ENCODE data around the gene C12orf54. TPM values are rescaled to one million over a fixed set of nuclear protein-coding genes. Genes with fewer than 3 reads are reported as not detected.
"Not testable (repeated sequence)": the region's sequence is repeated elsewhere in the genome, so short reads cannot be mapped to it uniquely, and the experiment has no call there.

Gene C12orf54
- total RNA-seq, 1 donor from 2014 or later, result not detected

GRCh38 chr12:48510111-48510510 is 27.8 kb downstream of the C12orf54 start:
- TF ChIP-seq CTCF (IDR thresholded peaks at IDR 0.05), result no peak
- no peak for DNase-seq (ENCODE audit: extremely low spot score, unreplicated experiment)
- no peaks in the 10 kb centered on the region for H3K9me3 Mint-ChIP-seq (ENCODE audit: unreplicated experiment)
- H3K27ac Mint-ChIP-seq (ENCODE audit: unreplicated experiment), result no peak overlapping the region
- H3K4me1 Mint-ChIP-seq (ENCODE audit: unreplicated experiment), result no peaks in the 10 kb centered on the region
- no peaks in the 10 kb centered on the region for H3K36me3 Mint-ChIP-seq (ENCODE audit: unreplicated experiment)
- peaks cover 11% of the 10 kb centered on the region for H3K27me3 Mint-ChIP-seq (ENCODE audit: unreplicated experiment)
- no peak overlapping the region for H3K4me3 Mint-ChIP-seq (ENCODE audit: unreplicated experiment)

GRCh38 chr12:48512855-48513254 is 30.6 kb downstream of the C12orf54 start:
- Mint-ChIP-seq H3K4me3 (ENCODE audit: unreplicated experiment) (no peak overlapping the region), H3K4me1 (ENCODE audit: unreplicated experiment) (no peaks in the 10 kb centered on the region), H3K27me3 (ENCODE audit: unreplicated experiment) (peaks cover 7% of the 10 kb centered on the region), H3K27ac (ENCODE audit: unreplicated experiment) (no peak overlapping the region), H3K36me3 (ENCODE audit: unreplicated experiment) (no peaks in the 10 kb centered on the region), H3K9me3 (ENCODE audit: unreplicated experiment) (no peaks in the 10 kb centered on the region)
- no peak for DNase-seq (ENCODE audit: extremely low spot score, unreplicated experiment)
- TF ChIP-seq CTCF (IDR thresholded peaks at IDR 0.05), result no peak

GRCh38 chr12:48514728-48515127 is 32.4 kb downstream of the C12orf54 start:
- Mint-ChIP-seq H3K9me3 (ENCODE audit: unreplicated experiment) (no peaks in the 10 kb centered on the region), H3K4me1 (ENCODE audit: unreplicated experiment) (no peaks in the 10 kb centered on the region), H3K36me3 (ENCODE audit: unreplicated experiment) (no peaks in the 10 kb centered on the region), H3K4me3 (ENCODE audit: unreplicated experiment) (no peak overlapping the region), H3K27ac (ENCODE audit: unreplicated experiment) (no peak overlapping the region), H3K27me3 (ENCODE audit: unreplicated experiment) (peaks cover 7% of the 10 kb centered on the region)
- no peak for TF ChIP-seq CTCF (IDR thresholded peaks at IDR 0.05)
- DNase-seq (ENCODE audit: extremely low spot score, unreplicated experiment), result no peak

GRCh38 chr12:48520381-48520780 is 38.1 kb downstream of the C12orf54 start:
- not testable (repeated sequence) for H3K4me1 Mint-ChIP-seq (ENCODE audit: unreplicated experiment); H3K36me3 Mint-ChIP-seq (ENCODE audit: unreplicated experiment); DNase-seq (ENCODE audit: extremely low spot score, unreplicated experiment); H3K9me3 Mint-ChIP-seq (ENCODE audit: unreplicated experiment); H3K27me3 Mint-ChIP-seq (ENCODE audit: unreplicated experiment); H3K27ac Mint-ChIP-seq (ENCODE audit: unreplicated experiment); H3K4me3 Mint-ChIP-seq (ENCODE audit: unreplicated experiment)

- H3K4me3 Mint-ChIP-seq (ENCODE audit: unreplicated experiment), result no peak within 1 kb of the TSS
- no peaks in the 10 kb centered on the region for H3K36me3 Mint-ChIP-seq (ENCODE audit: unreplicated experiment)
- no peak for TF ChIP-seq CTCF (IDR thresholded peaks at IDR 0.05)
- H3K27me3 Mint-ChIP-seq (ENCODE audit: unreplicated experiment), result peaks cover 2% of the 10 kb centered on the region
- no peaks in the 10 kb centered on the region for H3K9me3 Mint-ChIP-seq (ENCODE audit: unreplicated experiment)
- H3K4me1 Mint-ChIP-seq (ENCODE audit: unreplicated experiment), result no peaks in the 10 kb centered on the region
- no peak for DNase-seq (ENCODE audit: extremely low spot score, unreplicated experiment)
- no peak within 1 kb of the TSS for H3K27ac Mint-ChIP-seq (ENCODE audit: unreplicated experiment)
These were observed 43.0 kb downstream of the C12orf54 start, which contains the start of gene OR8S1 for GRCh38 chr12:48525332-48525731. TSS of gene OR8S1 (plus strand) at chr12:48525632. CDS start at chr12:48525632, 0 bp downstream.
